NCI-H1417 (cell line): Measurements from ENCODE around the gene SLC25A17.
"Not testable (repeated sequence)": the region's sequence is repeated elsewhere in the genome, so short reads cannot be mapped to it uniquely, and the experiment has no call there.

Experiments
- DNase-seq, 3 experiments: peaks; one replicate each; lab custom pipeline; 2025; lab: John Stamatoyannopoulos, UW

The SLC25A17 gene, protein sequence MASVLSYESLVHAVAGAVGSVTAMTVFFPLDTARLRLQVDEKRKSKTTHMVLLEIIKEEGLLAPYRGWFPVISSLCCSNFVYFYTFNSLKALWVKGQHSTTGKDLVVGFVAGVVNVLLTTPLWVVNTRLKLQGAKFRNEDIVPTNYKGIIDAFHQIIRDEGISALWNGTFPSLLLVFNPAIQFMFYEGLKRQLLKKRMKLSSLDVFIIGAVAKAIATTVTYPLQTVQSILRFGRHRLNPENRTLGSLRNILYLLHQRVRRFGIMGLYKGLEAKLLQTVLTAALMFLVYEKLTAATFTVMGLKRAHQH

GRCh38 chr22:40818747-40819598 is at the start of gene SLC25A17:
Gene SLC25A17, minus strand, starts transcription at chr22:40819346. Its CDS starts 98 bp downstream, at chr22:40819248.
- peak; percentile 81 to 86 (median 84) for DNase-seq

DNA sequence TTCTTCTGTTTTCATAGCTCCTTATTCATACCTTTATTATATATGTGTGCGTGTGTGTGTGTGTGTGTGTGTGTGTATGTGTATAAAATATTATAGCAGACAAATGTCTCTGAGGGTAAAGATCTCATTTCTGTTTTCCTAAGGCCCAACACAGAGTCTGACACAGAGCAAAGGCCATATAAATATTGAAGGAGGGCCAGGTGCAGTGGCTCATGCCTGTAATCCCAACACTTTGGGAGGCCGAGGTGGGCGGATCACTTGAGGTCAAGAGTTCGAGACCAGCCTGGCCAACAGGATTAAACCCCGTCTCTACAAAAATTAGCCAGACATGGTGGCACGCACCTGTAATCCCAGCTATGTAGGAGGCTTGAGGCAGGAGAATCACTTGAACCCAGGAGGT is 49.2 kb upstream of the SLC25A17 start:
- not testable (repeated sequence) for DNase-seq

GRCh38 chr22:40867109-40867508 is 48.0 kb upstream of the SLC25A17 start:
- DNase-seq = no peak

DNA sequence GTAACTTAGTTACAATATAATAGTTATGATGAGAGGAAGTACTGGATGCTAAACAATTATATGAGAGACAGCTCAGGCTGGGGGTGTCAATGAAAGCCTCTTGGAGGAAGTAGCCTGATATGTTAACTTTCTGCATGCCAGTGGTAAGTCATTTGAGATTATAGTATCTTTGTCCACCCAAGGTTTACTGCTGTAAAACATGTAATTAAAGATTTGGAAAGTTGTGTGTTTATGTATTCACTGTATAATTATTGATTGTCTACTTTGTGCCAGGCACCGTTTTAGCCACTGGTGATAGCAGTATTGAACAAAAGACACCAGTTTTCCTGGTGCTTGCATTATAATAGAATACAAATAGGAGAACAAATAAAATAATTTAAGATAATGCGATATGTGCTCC is 43.4 kb upstream of the SLC25A17 start:
- DNase-seq = no peak

- DNase-seq = no peak
Measured at GRCh38 chr22:40862013-40862412, 42.9 kb upstream of the SLC25A17 start, which contains the start of gene DNAJB7. Gene DNAJB7, minus strand, starts transcription at chr22:40862113. Its CDS starts 119 bp downstream, at chr22:40861994.

GRCh38 chr22:40857309-40857855 is 38.2 kb upstream of the SLC25A17 start:
- no peak for DNase-seq

DNA sequence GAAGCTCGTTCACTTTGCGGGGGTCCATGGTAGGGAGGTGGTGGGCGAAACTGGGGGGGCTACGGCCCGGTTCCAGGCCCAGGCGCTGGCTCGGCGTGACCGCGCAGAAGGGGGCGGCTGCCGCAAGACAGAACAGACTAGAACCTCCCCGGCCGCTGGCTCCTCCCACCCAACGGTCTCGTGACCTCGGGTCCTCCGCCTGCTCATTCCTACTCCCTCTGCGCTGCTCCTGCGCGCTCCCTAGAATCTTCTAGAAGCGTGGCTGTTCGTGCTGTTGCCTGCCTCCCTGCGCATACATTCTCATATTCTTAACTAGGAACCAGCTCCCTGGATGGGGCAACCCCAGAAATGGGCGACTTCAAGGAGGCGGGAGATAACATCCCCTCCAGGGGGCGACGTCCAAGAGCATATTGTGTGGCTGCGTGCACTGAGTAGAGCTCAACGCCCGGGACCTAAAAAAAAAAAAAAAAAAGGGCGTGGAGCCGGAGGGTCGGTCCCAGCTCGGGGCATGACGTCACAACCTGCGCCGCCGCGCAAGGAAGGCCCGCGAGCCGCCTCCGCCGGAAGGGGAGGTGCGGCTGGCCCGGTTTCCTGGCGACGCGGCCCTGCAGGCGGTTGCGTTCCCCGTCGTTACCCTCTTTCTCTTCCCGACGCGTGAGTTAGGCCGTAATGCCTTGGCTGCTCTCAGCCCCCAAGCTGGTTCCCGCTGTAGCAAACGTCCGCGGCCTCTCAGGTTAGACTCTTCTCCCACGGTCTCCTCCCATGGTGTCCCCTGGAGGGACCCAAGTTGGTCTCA is 37.6 kb upstream of the SLC25A17 start, which contains the start of the genes ST13 and XPNPEP3:
Gene ST13 (minus strand): TSS at position 127 of the 796 bp plus-strand sequence. CDS start 99 bp downstream, at position 28.
Gene XPNPEP3 (plus strand): TSS at position 636 of the 796 bp plus-strand sequence. CDS start 34 bp downstream, at position 670.
- DNase-seq = peak; percentile 85 to 98 (median 93)

GRCh38 chr22:40855979-40856512 is 36.9 kb upstream of the SLC25A17 start:
- DNase-seq = peak in 2 of 3 experiments; percentile 77 to 78

DNA sequence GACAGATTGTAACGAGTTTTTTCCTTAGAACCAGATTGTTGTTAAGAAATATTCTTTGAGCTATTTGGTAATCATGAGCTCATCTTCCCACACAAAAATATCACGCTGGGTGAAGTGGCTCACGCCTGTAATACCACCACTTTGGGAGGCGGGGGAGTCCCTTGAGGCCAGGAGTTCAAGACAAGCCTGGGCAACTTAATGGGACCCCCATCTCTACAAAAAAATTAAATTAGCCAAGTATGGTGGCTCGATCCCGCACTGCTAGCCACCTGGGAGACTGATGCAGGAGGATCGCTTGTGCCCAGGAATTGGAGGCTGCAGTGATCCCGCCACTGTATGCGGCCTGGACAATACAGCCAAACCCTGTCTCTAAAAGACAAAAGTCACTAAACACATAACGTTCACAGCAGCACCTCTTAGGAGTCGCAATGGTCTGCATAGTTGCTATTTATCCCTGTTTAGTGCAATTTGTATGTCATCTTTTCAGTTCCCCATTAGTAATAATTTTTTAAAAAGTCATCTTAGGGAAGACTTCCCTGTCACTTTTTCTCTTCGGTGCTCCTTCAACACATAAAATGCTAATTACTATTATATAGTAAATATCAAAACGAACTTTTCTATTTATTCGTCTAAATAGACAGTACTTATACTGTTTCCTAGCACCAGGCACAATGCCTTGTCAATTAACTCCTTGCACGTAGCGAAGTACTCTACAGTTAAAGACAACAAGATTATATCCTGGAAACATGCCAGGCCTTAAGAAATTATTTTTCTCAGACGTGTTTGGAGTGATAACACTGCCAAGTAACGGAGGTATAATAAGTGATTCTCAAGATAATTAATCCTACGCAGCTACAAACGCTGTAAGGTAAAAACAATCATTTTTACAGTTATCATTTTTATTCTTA is 36.2 kb upstream of the SLC25A17 start:
- peak in 2 of 3 experiments; percentile 7 to 38 for DNase-seq

DNA sequence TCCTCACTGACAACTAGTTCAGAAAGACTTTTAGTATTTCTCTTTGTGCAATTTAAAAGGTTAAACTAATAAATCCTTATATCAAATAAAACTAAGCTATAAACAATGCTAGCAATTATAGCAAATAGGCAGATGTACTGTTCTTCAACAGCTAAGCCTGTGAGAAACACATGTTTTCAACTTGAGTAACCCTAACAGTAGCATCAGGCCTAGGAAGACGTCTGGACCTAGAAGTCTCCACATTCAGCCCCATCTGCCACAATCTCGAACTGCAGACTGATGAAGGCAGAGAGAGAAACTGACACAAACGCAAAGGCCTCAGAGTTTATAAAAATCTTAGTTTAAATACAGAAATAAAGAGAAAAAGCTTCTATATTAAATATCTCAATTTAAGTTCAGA is 34.8 kb upstream of the SLC25A17 start:
- DNase-seq = no peak

- no peak for DNase-seq
Measured at GRCh38 chr22:40853333-40853732, 34.2 kb upstream of the SLC25A17 start.

- DNase-seq = not testable (repeated sequence)
Measured at GRCh38 chr22:40845816-40846215, 26.7 kb upstream of the SLC25A17 start.

DNA sequence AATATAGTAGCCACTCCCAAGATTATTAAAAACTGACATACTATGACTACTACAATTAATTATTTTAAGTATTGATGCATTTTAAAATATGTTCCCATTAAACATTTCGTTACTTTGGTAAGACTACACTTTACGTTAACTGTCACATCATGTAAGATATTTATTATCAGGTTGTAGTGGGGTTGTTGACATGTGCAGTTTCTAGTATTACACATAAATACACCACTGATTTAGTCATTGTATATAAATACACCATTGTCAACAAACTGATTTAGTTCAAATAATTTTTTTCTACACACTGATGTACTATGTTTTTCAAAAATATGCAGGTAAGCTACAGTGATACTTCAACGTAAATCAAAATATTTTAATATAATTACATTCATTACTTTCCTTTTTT is 25.8 kb upstream of the SLC25A17 start:
- DNase-seq = no peak

- DNase-seq = peak in 1 of 3 experiments; percentile 3
Measured at GRCh38 chr22:40838486-40838885, 19.3 kb upstream of the SLC25A17 start.

- no peak for DNase-seq
Measured at GRCh38 chr22:40834619-40835018, 15.5 kb upstream of the SLC25A17 start.

- DNase-seq = no peak
Measured at GRCh38 chr22:40829131-40829530, 10.0 kb upstream of the SLC25A17 start.

- DNase-seq = no peak
Measured at GRCh38 chr22:40826984-40827741, 8.0 kb upstream of the SLC25A17 start.

- DNase-seq = not testable (repeated sequence)
Measured at GRCh38 chr22:40826292-40826691, 7.1 kb upstream of the SLC25A17 start.

DNA sequence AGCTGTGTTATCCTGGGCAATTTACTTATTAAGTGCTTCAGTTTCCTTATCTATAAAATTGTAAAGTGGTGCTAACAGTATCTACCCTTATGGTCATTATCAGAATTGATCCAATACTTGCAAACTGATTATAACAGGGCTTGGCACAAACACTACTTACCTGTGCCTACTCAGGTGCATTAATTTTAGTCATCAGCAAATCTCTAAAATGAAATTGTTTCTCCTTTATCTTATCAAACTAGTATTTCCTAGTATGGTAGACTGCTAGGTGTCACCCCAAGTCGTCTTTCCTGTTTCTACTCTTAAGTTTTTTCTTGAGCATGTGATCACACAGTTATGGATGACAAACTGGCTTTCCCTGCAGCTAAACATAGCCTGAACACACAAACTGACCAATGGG is 4.3 kb upstream of the SLC25A17 start:
- no peak for DNase-seq
